ENCODE measurements around the gene PYDC1.

PYDC1 gene

DNA sequence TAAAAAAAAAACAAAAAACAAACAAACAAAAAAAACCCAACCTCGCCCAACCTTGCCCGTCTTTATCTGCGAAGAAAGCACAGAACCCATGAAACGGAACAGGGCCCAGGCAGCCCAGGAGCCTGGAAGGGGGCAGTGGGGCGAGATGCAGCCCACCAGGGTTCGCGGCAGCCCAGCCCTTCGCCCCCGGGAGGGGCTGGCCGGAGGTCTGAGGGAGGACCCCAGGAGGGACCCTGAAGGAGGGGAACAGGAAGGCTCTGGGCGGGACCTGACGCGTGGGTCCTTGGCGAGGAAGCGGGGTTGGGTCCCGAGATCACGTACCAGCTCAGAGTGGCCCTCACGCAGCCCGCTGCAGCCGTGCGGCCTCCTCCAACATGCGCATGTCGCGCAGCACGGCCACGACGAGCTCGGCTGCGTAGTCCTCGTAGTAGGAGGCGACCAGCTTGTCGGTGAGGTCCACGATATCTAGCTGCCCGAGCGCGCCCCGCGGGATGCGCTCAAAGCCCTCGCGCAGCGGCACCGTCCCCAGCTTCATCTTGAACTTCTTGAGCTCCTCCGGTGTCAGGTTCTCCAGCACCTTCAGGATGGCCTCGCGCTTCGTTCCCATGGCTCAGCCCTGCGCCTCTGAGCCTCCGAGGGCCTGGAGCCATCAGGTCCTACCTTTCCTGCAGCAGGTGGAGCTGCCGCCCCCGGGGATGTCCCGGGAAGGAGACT lies at the start of gene PYDC1:
Gene PYDC1, minus strand, starts transcription at position 714 of the 714 bp plus-strand sequence. Its CDS starts 107 bp downstream, at position 607.
- Histone ChIP-seq H3K4me3 (peak within 1 kb of the TSS in 1 of 2 donors; percentile 55), H3K36me3 (no peaks in the 10 kb centered on the region), H3K9me3 (no peaks in the 10 kb centered on the region), H3K27ac (no peak within 1 kb of the TSS), H3K4me1 (peaks cover 0 to 32% (median 26%) of the 10 kb centered on the region in 4 donors), H3K27me3 (peaks cover 0 to 48% of the 10 kb centered on the region in 2 donors)
- TF ChIP-seq, protein P1, sequence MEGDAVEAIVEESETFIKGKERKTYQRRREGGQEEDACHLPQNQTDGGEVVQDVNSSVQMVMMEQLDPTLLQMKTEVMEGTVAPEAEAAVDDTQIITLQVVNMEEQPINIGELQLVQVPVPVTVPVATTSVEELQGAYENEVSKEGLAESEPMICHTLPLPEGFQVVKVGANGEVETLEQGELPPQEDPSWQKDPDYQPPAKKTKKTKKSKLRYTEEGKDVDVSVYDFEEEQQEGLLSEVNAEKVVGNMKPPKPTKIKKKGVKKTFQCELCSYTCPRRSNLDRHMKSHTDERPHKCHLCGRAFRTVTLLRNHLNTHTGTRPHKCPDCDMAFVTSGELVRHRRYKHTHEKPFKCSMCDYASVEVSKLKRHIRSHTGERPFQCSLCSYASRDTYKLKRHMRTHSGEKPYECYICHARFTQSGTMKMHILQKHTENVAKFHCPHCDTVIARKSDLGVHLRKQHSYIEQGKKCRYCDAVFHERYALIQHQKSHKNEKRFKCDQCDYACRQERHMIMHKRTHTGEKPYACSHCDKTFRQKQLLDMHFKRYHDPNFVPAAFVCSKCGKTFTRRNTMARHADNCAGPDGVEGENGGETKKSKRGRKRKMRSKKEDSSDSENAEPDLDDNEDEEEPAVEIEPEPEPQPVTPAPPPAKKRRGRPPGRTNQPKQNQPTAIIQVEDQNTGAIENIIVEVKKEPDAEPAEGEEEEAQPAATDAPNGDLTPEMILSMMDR (IDR thresholded peaks at IDR 0.05): no peak
- DNase-seq: no peak
- intact Hi-C loops (cut with DNase I; ENCODE audit: low total_unique reads): no loop called here

DNA sequence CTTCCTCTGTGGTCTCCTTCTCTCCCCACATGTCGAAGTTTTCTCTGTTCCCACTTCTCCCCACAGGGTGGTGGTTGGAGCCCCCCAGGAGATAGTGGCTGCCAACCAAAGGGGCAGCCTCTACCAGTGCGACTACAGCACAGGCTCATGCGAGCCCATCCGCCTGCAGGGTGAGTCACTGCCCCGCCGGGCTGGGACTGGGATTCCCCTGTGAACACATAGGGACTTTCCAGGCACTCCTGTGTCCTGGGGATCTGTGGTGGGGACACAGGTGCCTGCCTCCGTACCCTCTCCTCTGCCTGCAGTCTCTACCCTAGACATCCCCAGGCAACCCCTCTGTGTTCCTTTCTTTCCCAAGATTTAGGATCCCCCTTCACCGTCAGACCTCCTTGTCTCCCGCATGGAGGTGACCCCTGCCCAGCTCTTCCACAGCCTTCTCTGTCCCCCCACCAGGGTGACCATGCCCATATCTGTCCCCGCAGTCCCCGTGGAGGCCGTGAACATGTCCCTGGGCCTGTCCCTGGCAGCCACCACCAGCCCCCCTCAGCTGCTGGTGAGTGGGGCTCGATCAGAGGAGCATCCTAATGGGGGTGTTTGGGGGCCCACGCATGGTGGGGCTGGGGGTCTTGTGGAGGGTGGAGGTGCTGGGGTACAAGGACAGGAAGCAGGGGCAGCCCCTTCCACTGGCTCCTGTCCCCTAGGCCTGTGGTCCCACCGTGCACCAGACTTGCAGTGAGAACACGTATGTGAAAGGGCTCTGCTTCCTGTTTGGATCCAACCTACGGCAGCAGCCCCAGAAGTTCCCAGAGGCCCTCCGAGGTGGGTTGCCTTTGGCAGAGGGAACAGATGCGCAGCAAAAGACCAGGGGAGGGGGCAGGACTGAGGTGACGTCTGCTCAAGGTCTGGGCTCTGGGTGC lies 48.7 kb upstream of the PYDC1 start:
- no peak overlapping the region for H3K4me3 ChIP-seq
- H3K27ac ChIP-seq: no peak overlapping the region
- TF ChIP-seq, protein P1 (IDR thresholded peaks at IDR 0.05): no peak
- no peaks in the 10 kb centered on the region for H3K36me3 ChIP-seq
- H3K4me1 ChIP-seq: no peaks in the 10 kb centered on the region
- DNase-seq: no peak
- intact Hi-C loops (cut with DNase I; ENCODE audit: low total_unique reads): no loop called here
- H3K9me3 ChIP-seq: no peaks in the 10 kb centered on the region
- peaks cover 0 to 5% of the 10 kb centered on the region in 2 donors for H3K27me3 ChIP-seq

DNA sequence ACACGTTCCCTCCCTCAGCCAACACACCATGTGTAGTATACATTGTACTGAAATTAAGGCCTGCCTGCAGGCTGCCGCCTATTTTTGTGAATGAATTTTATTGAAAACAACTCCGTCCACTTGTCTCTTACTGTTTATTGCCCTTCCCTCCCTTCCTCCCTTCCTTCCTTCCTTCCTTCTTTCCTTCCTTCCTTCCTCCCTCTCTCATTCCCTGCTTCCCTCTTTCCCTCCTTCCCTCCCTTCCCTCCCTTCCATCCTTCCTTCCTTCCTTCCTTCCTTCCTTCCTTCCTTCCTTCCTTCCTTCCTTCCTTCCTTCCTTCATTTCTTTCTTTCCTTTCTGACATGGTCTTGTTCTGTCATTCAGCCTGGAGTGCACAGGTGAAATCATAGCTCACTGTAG lies 45.1 kb upstream of the PYDC1 start:
- H3K36me3 ChIP-seq: no peaks in the 10 kb centered on the region
- H3K9me3 ChIP-seq: no peaks in the 10 kb centered on the region
- H3K4me1 ChIP-seq: no peaks in the 10 kb centered on the region
- H3K27ac ChIP-seq: no peak overlapping the region
- intact Hi-C loops (cut with DNase I; ENCODE audit: low total_unique reads): no loop called here
- H3K27me3 ChIP-seq: peaks cover 0 to 23% of the 10 kb centered on the region in 2 donors
- H3K4me3 ChIP-seq: no peak overlapping the region
- TF ChIP-seq, protein P1 (IDR thresholded peaks at IDR 0.05): no peak
- DNase-seq: no peak

DNA sequence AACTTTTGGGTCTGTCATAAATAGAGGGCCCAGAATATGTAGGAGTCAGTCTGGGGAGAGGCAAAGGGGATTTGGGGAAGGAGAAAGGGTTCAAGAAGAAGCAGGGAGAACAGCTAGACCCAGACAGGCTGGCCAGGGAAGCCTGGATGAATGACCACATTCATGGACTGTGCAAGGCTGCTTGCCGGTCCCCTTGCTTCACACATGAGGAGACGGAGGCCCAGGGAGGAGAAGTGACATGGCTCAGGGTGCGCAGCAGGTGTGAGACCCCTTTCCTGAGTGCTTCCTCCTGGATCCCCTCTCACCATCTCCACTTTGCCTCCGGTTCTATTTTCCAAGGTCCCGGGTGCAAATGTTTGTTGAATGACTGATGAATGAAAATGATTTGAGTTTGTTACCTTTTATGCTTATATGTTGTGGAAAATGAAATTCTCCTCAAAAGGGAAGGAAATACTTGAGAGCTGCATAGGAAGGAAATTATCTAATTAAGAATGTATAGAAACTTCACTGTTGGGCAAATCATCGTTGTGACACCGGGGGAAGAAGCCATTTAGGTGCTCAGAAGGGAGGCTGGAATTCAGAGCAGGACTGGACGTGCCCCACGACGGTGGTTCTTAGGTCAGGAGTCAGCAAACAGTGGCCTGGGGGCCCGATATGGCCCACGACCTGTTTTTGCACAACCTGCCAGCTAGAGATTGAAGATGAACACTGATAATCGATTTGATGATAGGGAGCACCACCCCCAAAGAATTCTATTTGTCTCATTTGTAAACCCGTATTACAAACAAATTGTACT lies 43.4 kb upstream of the PYDC1 start:
- peak in 1 of 2 donors; percentile 56 for DNase-seq
- no peak overlapping the region for H3K27ac ChIP-seq

DNA sequence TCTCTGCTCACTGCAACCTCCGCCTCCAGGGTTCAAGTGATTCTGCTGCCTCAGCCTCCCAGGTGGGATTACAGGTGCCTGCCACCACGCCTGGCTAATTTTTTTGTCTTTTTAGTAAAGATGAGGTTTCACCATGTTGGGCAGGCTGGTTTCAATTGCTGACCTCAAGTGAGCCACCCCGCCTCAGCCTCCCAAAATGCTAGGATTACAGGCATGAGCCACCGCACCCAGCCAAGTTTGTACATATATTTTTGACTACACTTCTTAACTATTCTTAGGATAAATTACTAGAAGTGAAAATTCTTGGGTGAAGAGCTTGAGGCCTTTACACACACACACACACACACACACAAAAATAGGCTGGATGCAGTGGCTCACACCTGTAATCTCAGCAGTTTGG lies 41.4 kb upstream of the PYDC1 start:
- intact Hi-C loops (cut with DNase I; ENCODE audit: low total_unique reads): no loop called here
- no peak overlapping the region for H3K4me3 ChIP-seq
- H3K27ac ChIP-seq: no peak overlapping the region
- DNase-seq: peak in 1 of 2 donors; percentile 50
- H3K27me3 ChIP-seq: peaks cover 0 to 30% of the 10 kb centered on the region in 2 donors
- no peaks in the 10 kb centered on the region for H3K9me3 ChIP-seq
- TF ChIP-seq, protein P1 (IDR thresholded peaks at IDR 0.05): no peak
- H3K4me1 ChIP-seq: no peaks in the 10 kb centered on the region
- H3K36me3 ChIP-seq: no peaks in the 10 kb centered on the region

More for the DNA sequence above, 43.4 kb upstream of the PYDC1 start:
- Histone ChIP-seq H3K4me1 (no peaks in the 10 kb centered on the region), H3K9me3 (no peaks in the 10 kb centered on the region), H3K36me3 (no peaks in the 10 kb centered on the region), H3K4me3 (peak overlapping the region; percentile 11 to 16), H3K27me3 (peaks cover 0 to 32% of the 10 kb centered on the region in 2 donors)
- intact Hi-C loops (cut with DNase I; ENCODE audit: low total_unique reads): no loop called here
- TF ChIP-seq, protein P1 (IDR thresholded peaks at IDR 0.05): no peak

Data from tibial artery (tissue), 4 donors.